Endodermal cell (in vitro differentiated cells): ENCODE results near the gene LRP8. TPM values are rescaled to one million over a fixed set of nuclear protein-coding genes. Genes with fewer than 3 reads are reported as not detected.

Experiments
- DNase-seq: peaks from one replicate; pipeline ENCODE4 v3.0.0-alpha.2; 2017
- H3K27ac ChIP-seq: 2 replicates; pipeline ENCODE4 v1.5.1; 2013; ENCODE audit warnings: mild to moderate bottlenecking, low read depth, low read length, moderate library complexity
- H3K27me3 ChIP-seq: 2 replicates; pipeline ENCODE4 v1.6.1; 2013; ENCODE audit warnings: mild to moderate bottlenecking, low read length, moderate library complexity; ENCODE audit not compliant: insufficient read depth, control insufficient read depth, poor library complexity, severe bottlenecking
- H3K36me3 ChIP-seq: 2 replicates; pipeline ENCODE4 v1.7.0; 2013; ENCODE audit warnings: mild to moderate bottlenecking, low read length, moderate library complexity; ENCODE audit not compliant: control insufficient read depth, insufficient read depth
- H3K4me1 ChIP-seq: one replicate; pipeline ENCODE4 v1.7.0; 2013; ENCODE audit warnings: low read length; ENCODE audit not compliant: control insufficient read depth, insufficient read depth
- H3K4me3 ChIP-seq: 2 replicates; pipeline ENCODE4 v1.5.1; 2013; ENCODE audit warnings: mild to moderate bottlenecking, low read length, moderate library complexity
- H3K9ac ChIP-seq: 2 replicates; pipeline ENCODE4 v1.6.1; 2013; ENCODE audit warnings: mild to moderate bottlenecking, low read length, moderate library complexity; ENCODE audit not compliant: poor library complexity, severe bottlenecking; ENCODE audit errors: extremely low read depth
- H3K9me3 ChIP-seq: 2 replicates; pipeline ENCODE4 v1.6.1; 2013; ENCODE audit warnings: mild to moderate bottlenecking, low read length, moderate library complexity; ENCODE audit not compliant: control insufficient read depth
- H3K27ac Mint-ChIP-seq: 2 replicates; pipeline ENCODE4 v1.8.0; 2020; ENCODE audit warnings: mixed read lengths
- H3K27me3 Mint-ChIP-seq: 2 replicates; pipeline ENCODE4 v1.8.0; 2021; ENCODE audit warnings: mild to moderate bottlenecking, mixed read lengths; ENCODE audit not compliant: insufficient read depth
- H3K36me3 Mint-ChIP-seq: 2 replicates; pipeline ENCODE4 v1.8.0; 2020; ENCODE audit warnings: low read depth, mixed read lengths
- H3K4me1 Mint-ChIP-seq: 2 replicates; pipeline ENCODE4 v1.8.0; 2020; ENCODE audit warnings: mixed read lengths
- H3K4me3 Mint-ChIP-seq: 2 replicates; pipeline ENCODE4 v1.8.0; 2020; ENCODE audit warnings: mild to moderate bottlenecking, moderate library complexity, mixed read lengths
- H3K9me3 Mint-ChIP-seq: 2 replicates; pipeline ENCODE4 v1.8.0; 2020; ENCODE audit warnings: mild to moderate bottlenecking, mixed read lengths
- CTCF ChIP-seq: fragments of 200-600 bp; sonication (generic); conservative IDR thresholded peaks from 2 replicates; pipeline ENCODE4 v1.5.0; 2021; ENCODE audit warnings: antibody characterized with exemption, mild to moderate bottlenecking
- WGBS, 2 experiments: methylation state at CpG; one replicate each; pipeline versions ENCODE4 v1.1.5 to v1.1.7; 2013; ENCODE audit warnings: missing lambda C conversion rate in 2 of 2, mixed read lengths in 1 of 2; ENCODE audit not compliant: insufficient coverage in 1 of 2, insufficient read length in 1 of 2; 5-methylcytosine and 5-hydroxymethylcytosine counted together
- total RNA-seq, 2 donors: library from RNA; stranded (reverse); fragmentation: NEBNext Ultra II Directional in 1 of 2; extraction: Animal tissue kit (Norgen Biotek cat#: 25700) in 1 of 2; gene quantifications; 2 replicates in 1 of 2; 3 replicates in 1 of 2; pipeline ENCODE4 v1.2.1, GENCODE V29; 2021

Gene LRP8
- total RNA-seq, 2 donors from 2014 or later: 29.1 to 39.6 TPM

DNA sequence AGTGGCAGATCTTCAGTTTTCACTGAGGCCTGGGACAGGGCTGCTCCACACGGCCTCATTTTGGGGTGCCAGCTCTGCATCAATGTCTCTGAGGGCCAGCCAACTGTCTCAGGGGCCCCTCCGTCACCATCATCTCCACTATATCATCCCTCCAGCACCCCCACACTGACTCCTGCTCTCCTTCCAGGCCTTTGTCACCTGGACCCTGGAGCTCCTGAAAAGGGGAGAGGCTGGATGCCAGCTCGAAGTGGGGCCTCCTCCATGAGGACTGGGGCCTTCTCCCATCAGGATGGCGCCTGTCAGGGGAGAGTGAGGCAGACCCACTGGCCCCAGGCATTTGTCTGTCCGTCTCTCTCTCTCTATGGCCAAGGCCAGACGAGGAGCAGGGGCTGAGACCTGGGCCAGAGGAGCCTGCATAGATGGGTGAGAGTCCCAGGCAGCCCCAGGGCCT, 44.7 kb upstream of the LRP8 start:
- Histone ChIP-seq H3K27ac (no peak overlapping the region), H3K36me3 (no peaks in the 10 kb centered on the region), H3K4me1 (peaks cover 25% of the 10 kb centered on the region), H3K27me3 (no peaks in the 10 kb centered on the region), H3K9ac (no peak overlapping the region), H3K4me3 (no peak overlapping the region), H3K9me3 (no peaks in the 10 kb centered on the region)
- no peak overlapping the region for H3K4me3 Mint-ChIP-seq
- WGBS, 2 experiments: 83 to 92% methylated on average over 3 to 6 of the region's 6 CpGs
- H3K9me3 Mint-ChIP-seq: no peaks in the 10 kb centered on the region
- H3K27ac Mint-ChIP-seq: no peak overlapping the region
- H3K27me3 Mint-ChIP-seq: peaks cover 27% of the 10 kb centered on the region
- peak; percentile 43 for DNase-seq
- H3K4me1 Mint-ChIP-seq: peaks cover 27% of the 10 kb centered on the region
- H3K36me3 Mint-ChIP-seq: no peaks in the 10 kb centered on the region
- TF ChIP-seq CTCF: no peak

- Mint-ChIP-seq H3K4me1 (peaks cover 31% of the 10 kb centered on the region), H3K9me3 (no peaks in the 10 kb centered on the region), H3K27ac (no peak overlapping the region), H3K4me3 (no peak overlapping the region), H3K36me3 (no peaks in the 10 kb centered on the region), H3K27me3 (peaks cover 26% of the 10 kb centered on the region)
- no peaks in the 10 kb centered on the region for H3K36me3 ChIP-seq
- WGBS, 2 experiments: 92 to 96% methylated on average over 3 to 5 of the region's 5 CpGs
- peak; percentile 39 for DNase-seq
- no peak overlapping the region for H3K27ac ChIP-seq
- H3K27me3 ChIP-seq: no peaks in the 10 kb centered on the region
- H3K4me3 ChIP-seq: no peak overlapping the region
- no peak for TF ChIP-seq CTCF
- H3K4me1 ChIP-seq: peaks cover 25% of the 10 kb centered on the region
- no peak overlapping the region for H3K9ac ChIP-seq
- H3K9me3 ChIP-seq: no peaks in the 10 kb centered on the region
These were observed 44.0 kb upstream of the LRP8 start for GRCh38 chr1:53371851-53372250.

DNA sequence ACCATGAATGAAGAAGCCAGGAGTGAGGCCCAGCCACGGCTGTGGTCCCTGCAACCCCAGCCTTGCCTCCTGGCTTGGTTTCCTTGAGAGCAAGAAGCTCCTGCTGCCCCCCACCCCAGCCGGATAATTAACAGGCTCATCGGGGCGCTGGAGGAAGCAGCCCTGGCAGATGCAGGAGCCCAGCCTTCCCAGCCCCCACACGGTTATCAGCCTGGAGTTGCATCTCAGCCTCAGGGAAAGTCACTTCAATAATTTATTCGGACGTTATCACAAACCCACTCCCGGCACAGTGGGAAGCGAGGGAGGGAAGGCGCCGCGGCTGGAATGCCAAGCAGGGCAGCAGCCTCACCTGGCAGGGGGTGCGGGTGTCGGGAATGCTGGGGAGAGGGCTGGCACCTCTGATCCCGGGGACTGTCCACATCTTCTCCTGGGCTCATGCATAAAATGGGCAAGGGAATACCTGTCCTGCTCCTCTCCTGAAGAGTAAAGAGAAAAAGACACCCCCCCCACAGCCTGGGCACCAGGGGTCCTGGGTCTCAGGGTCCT, 43.3 kb upstream of the LRP8 start:
- Histone ChIP-seq H3K4me1 (peaks cover 25% of the 10 kb centered on the region), H3K4me3 (no peak overlapping the region), H3K36me3 (no peaks in the 10 kb centered on the region), H3K27me3 (no peaks in the 10 kb centered on the region), H3K9me3 (no peaks in the 10 kb centered on the region), H3K27ac (no peak overlapping the region), H3K9ac (no peak overlapping the region)
- Mint-ChIP-seq H3K4me3 (no peak overlapping the region), H3K27me3 (peaks cover 22% of the 10 kb centered on the region), H3K27ac (no peak overlapping the region), H3K4me1 (peaks cover 33% of the 10 kb centered on the region), H3K36me3 (no peaks in the 10 kb centered on the region), H3K9me3 (no peaks in the 10 kb centered on the region)
- WGBS, 2 experiments: 66 to 69% methylated on average over 9 to 15 of the region's 15 CpGs
- peak; percentile 79 for DNase-seq
- no peak for TF ChIP-seq CTCF
